ENCODE data around the gene VWA5A. TPM values are rescaled to one million over a fixed set of nuclear protein-coding genes. Genes with fewer than 3 reads are reported as not detected.

Gene VWA5A
- total and polyA plus RNA-seq, 12 donors: 16.5 to 81.3 (median 36.7) TPM

GRCh38 chr11:124094731-124095130 is 20.5 kb upstream of the VWA5A start:
- Histone ChIP-seq H3K9me3 (replicated peaks in 1 of 3) (no peaks in the 10 kb centered on the region), H3K27ac (no peak overlapping the region), H3K27me3 (no peaks in the 10 kb centered on the region), H3K36me3 (replicated peaks in 1 of 2) (no peaks in the 10 kb centered on the region), H3K4me3 (no peak overlapping the region), H3K4me1 (replicated peaks in 1 of 2) (no peaks in the 10 kb centered on the region)
- no peak for TF ChIP-seq CTCF (IDR thresholded peaks at IDR 0.05)
- no peak for TF ChIP-seq POLR2A (IDR thresholded peaks at IDR 0.05)
- no peak for DNase-seq
- 62 to 81% (median 69%) methylated on average over 5 of the region's 5 CpGs for WGBS, 4 donors
- intact Hi-C loops (cut with DNase I): no loop called here

- WGBS, 4 donors: 81 to 87% (median 83%) methylated on average over 5 of the region's 5 CpGs
- no peaks in the 10 kb centered on the region for H3K27me3 ChIP-seq
These were observed 18.9 kb upstream of the VWA5A start for GRCh38 chr11:124096364-124096763.

GRCh38 chr11:124098141-124098540 is 17.1 kb upstream of the VWA5A start:
- intact Hi-C loops (cut with DNase I): no loop called here
- Histone ChIP-seq H3K27ac (no peak overlapping the region), H3K27me3 (no peaks in the 10 kb centered on the region), H3K4me1 (replicated peaks in 1 of 2) (no peaks in the 10 kb centered on the region), H3K9me3 (replicated peaks in 1 of 3) (no peaks in the 10 kb centered on the region), H3K36me3 (replicated peaks in 1 of 2) (no peaks in the 10 kb centered on the region), H3K4me3 (no peak overlapping the region)
- DNase-seq: no peak
- WGBS, 4 donors: 65 to 74% (median 70%) methylated on average over 2 of the region's 2 CpGs
- TF ChIP-seq CTCF (IDR thresholded peaks at IDR 0.05) (no peak), POLR2A (IDR thresholded peaks at IDR 0.05) (no peak)

More at GRCh38 chr11:124096364-124096763, 18.9 kb upstream of the VWA5A start:
- no peak for DNase-seq
- intact Hi-C loops (cut with DNase I): no loop called here
- Histone ChIP-seq H3K4me3 (no peak overlapping the region), H3K27ac (no peak overlapping the region), H3K9me3 (replicated peaks in 1 of 3) (no peaks in the 10 kb centered on the region), H3K36me3 (replicated peaks in 1 of 2) (no peaks in the 10 kb centered on the region), H3K4me1 (replicated peaks in 1 of 2) (no peaks in the 10 kb centered on the region)
- TF ChIP-seq CTCF (IDR thresholded peaks at IDR 0.05) (no peak), POLR2A (IDR thresholded peaks at IDR 0.05) (no peak)

- Histone ChIP-seq H3K27me3 (no peaks in the 10 kb centered on the region), H3K4me3 (no peak overlapping the region), H3K27ac (no peak overlapping the region), H3K36me3 (replicated peaks in 1 of 2) (no peaks in the 10 kb centered on the region), H3K4me1 (replicated peaks in 1 of 2) (no peaks in the 10 kb centered on the region), H3K9me3 (replicated peaks in 1 of 3) (no peaks in the 10 kb centered on the region)
- TF ChIP-seq POLR2A (IDR thresholded peaks at IDR 0.05) (no peak), CTCF (IDR thresholded peaks at IDR 0.05) (no peak)
- no peak for DNase-seq
- 62 to 78% (median 72%) methylated on average over 1 of the region's 1 CpG for WGBS, 4 donors
- intact Hi-C loops (cut with DNase I): no loop called here
These were observed 13.5 kb upstream of the VWA5A start for GRCh38 chr11:124101737-124102136.

Data from adrenal gland (tissue), 12 donors.